Measurements from ENCODE around the gene HNRNPAB.

The HNRNPAB gene

DNA sequence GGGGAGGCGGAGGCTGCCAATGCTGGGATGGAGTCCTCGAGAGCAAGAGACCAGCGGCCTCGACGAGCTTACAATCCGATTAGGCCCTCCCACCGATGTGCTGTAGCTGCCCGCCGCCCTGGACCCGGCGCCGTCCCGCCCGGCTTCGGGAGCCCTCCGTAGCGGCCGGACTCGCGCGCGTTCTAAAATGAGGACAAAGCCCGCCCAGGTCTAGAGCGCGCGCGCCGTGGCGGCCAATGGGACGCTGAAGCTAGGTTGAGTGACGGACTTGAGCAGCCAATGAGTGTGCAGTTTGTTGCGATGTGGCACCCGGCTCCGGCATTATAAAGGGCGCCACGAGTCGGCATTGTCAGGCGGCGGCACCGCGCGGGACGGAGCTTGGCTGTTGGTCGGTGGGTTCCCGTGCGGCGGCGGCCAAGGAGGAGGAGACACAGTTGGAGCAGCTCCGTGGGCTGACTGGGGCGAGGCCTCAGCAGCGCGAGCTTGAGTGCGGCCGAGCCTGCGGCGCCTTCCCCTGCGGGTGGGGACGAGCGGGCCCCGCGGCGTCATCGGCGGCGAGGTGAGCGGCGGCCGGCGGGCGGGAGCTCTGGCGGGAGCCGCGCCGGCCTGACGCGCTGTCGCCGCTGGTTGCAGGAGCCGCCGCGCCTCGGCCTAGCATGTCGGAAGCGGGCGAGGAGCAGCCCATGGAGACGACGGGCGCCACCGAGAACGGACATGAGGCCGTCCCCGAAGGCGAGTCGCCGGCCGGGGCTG, at the start of gene HNRNPAB:
TSS of gene HNRNPAB (plus strand) at position 352 of the 753 bp plus-strand sequence. CDS start at position 657, 305 bp downstream.
- H3K4me1 ChIP-seq (ENCODE audit: control insufficient read depth, insufficient read depth, low read length) = peaks cover 5% of the 10 kb centered on the region

DNA sequence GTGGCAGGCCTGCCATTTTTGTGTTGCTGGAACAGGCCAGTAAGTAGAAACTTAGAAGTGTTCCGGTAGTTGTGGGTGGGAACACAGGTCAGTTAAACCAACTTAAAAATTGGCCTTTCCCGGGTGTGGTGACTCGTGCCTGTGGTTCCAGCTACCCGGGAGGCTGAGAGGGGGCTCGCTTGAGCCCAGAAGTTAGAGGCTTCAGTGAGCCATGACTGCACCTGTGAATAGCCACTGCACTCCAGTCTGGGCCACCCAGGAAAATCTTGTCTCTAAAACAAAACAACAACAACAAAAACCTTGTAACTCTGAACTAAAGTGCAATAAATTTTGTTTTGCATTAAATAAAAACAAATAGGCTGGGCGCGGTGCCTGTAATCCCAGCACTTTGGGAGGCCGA, 49.3 kb upstream of the HNRNPAB start:
- Histone ChIP-seq H3K4me3 (ENCODE audit: low read depth, low read length) (no peak overlapping the region), H3K9me3 (ENCODE audit: control insufficient read depth, insufficient read depth, low read length) (no peaks in the 10 kb centered on the region), H3K36me3 (ENCODE audit: control insufficient read depth, insufficient read depth, low read length) (peaks cover 11% of the 10 kb centered on the region), H3K4me1 (ENCODE audit: control insufficient read depth, insufficient read depth, low read length) (no peaks in the 10 kb centered on the region), H3K9ac (ENCODE audit: low read depth, low read length) (no peak overlapping the region), H3K27me3 (ENCODE audit: control insufficient read depth, insufficient read depth, low read length) (no peaks in the 10 kb centered on the region)

More for the DNA sequence above, at the start of gene HNRNPAB:
- Histone ChIP-seq H3K36me3 (ENCODE audit: control insufficient read depth, insufficient read depth, low read length) (peaks cover 34% of the 10 kb centered on the region), H3K4me3 (ENCODE audit: low read depth, low read length) (peak within 1 kb of the TSS; percentile 76), H3K9me3 (ENCODE audit: control insufficient read depth, insufficient read depth, low read length) (no peaks in the 10 kb centered on the region), H3K9ac (ENCODE audit: low read depth, low read length) (peak within 1 kb of the TSS; percentile 91), H3K27me3 (ENCODE audit: control insufficient read depth, insufficient read depth, low read length) (peaks cover 9% of the 10 kb centered on the region)

DNA sequence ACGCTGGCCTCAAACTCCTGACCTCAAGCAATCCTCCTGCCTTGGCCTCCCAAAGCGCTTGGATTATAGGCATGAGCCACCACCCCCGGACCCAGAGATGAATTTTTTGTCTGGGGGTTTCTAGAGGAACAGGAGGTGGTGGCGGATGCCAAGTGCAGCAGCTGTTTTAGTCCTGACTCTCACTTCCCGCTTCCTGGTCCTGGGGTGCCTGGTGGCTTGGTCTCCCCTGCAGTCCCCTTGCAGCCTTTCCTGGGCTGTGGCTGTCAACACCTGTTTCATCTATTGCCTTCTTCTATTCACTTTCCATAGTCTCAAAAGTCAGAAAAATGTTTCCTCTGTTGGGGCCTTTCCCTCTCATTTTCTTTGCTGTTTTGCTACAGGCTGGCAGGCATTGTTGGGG, 44.2 kb upstream of the HNRNPAB start:
- Histone ChIP-seq H3K9me3 (ENCODE audit: control insufficient read depth, insufficient read depth, low read length) (no peaks in the 10 kb centered on the region), H3K4me1 (ENCODE audit: control insufficient read depth, insufficient read depth, low read length) (peaks cover 4% of the 10 kb centered on the region), H3K36me3 (ENCODE audit: control insufficient read depth, insufficient read depth, low read length) (no peaks in the 10 kb centered on the region), H3K27me3 (ENCODE audit: control insufficient read depth, insufficient read depth, low read length) (peaks cover 2% of the 10 kb centered on the region), H3K9ac (ENCODE audit: low read depth, low read length) (no peak overlapping the region), H3K4me3 (ENCODE audit: low read depth, low read length) (no peak overlapping the region)

DNA sequence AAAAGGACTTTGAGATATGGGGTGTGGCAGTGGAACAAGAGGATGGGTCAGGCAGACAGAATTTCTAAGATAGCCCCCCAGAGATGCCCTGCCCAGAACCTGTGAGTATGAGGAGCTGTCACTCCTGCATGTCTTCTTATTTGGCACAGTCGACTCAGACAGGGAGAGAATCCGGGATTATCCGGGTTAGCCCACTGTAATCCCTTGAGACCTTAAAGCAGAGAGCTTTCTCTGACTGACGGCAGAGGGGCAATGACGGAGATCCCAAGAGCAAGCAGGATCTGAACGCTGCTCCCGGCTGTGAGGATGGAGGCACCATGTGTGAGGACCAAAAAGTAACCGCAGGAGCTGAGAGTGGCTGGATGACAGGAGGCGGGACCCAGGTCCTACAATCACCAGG, 41.9 kb upstream of the HNRNPAB start:
- Histone ChIP-seq H3K9ac (ENCODE audit: low read depth, low read length) (no peak overlapping the region), H3K36me3 (ENCODE audit: control insufficient read depth, insufficient read depth, low read length) (no peaks in the 10 kb centered on the region), H3K9me3 (ENCODE audit: control insufficient read depth, insufficient read depth, low read length) (no peaks in the 10 kb centered on the region), H3K4me3 (ENCODE audit: low read depth, low read length) (no peak overlapping the region), H3K27me3 (ENCODE audit: control insufficient read depth, insufficient read depth, low read length) (peaks cover 2% of the 10 kb centered on the region), H3K4me1 (ENCODE audit: control insufficient read depth, insufficient read depth, low read length) (peaks cover 4% of the 10 kb centered on the region)

DNA sequence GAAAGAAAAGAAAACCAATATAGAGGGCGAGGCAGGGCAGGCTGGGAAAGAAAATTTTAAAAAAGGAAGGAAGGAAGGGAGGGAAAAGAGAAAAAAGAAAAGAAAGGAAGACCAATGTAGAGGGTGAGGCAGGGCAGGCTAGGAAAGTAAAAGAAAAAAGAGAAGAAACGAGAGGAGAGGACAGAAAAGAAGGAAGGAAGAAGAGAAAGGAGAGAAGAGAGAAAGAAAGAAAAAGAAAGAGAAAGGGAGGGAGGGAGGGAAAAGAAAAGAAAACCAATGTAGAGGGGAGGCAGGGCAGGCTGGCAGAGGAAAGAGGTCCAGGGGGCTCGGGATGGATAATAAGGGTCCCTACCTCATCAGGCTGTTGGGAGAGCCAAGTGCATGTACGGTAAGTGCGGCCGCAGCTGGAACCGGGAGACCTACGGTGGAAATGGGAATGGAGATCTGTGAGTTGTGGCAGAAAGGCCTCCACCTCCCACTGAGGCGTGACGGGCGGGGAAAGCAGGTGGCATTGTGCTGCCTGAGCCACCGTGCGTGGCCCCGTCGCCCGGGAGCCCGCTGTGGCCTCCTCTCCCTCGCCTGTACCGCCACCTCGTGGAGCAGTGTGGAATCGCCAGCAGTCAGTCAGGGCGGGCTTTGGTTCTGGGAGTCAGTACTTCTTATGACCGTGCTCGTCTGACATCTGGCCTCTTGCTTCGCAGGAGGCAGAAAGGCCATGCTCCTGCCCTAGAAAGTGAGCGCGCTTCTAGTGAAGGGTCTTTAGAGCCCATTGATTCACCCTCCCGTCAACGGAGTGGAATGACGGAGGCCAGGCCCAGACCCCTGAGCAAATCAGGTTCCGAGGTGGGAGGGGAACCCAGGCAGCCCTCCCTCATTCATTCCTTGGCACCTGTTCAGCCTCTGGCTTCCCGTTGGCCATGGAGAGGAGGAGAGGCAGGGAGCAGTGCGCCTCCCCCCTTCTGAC, 40.3 kb upstream of the HNRNPAB start:
- no peak overlapping the region for H3K9ac ChIP-seq (ENCODE audit: low read depth, low read length)

DNA sequence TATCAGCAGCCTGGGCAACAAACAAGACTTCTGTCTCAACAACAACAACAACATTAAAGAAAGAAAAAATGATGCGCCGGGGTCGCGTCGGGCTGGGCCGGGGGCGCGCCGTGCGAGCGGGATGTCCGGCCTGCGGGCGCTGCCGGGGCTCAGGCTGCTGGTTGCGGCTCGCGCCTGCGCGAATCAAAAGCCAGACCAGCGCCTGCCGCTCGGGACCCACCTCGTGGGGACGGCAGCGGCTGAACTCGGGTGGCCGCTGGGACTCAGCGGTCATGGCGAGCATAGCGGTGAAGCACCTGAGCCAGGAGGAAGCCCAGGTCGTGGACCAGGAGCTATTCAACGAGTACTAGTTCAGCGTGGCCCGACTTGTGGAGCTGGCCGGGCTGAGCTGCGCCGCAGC, 38.8 kb upstream of the HNRNPAB start:
- peaks cover 2% of the 10 kb centered on the region for H3K27me3 ChIP-seq (ENCODE audit: control insufficient read depth, insufficient read depth, low read length)
- H3K4me3 ChIP-seq (ENCODE audit: low read depth, low read length) = no peak overlapping the region
- peaks cover 4% of the 10 kb centered on the region for H3K4me1 ChIP-seq (ENCODE audit: control insufficient read depth, insufficient read depth, low read length)
- no peaks in the 10 kb centered on the region for H3K36me3 ChIP-seq (ENCODE audit: control insufficient read depth, insufficient read depth, low read length)
- no peak overlapping the region for H3K9ac ChIP-seq (ENCODE audit: low read depth, low read length)
- no peaks in the 10 kb centered on the region for H3K9me3 ChIP-seq (ENCODE audit: control insufficient read depth, insufficient read depth, low read length)

More for the DNA sequence above, 40.3 kb upstream of the HNRNPAB start:
- Histone ChIP-seq H3K27me3 (ENCODE audit: control insufficient read depth, insufficient read depth, low read length) (peaks cover 2% of the 10 kb centered on the region), H3K4me1 (ENCODE audit: control insufficient read depth, insufficient read depth, low read length) (peaks cover 4% of the 10 kb centered on the region), H3K4me3 (ENCODE audit: low read depth, low read length) (peak overlapping the region; percentile 56), H3K9me3 (ENCODE audit: control insufficient read depth, insufficient read depth, low read length) (no peaks in the 10 kb centered on the region), H3K36me3 (ENCODE audit: control insufficient read depth, insufficient read depth, low read length) (no peaks in the 10 kb centered on the region)

DNA sequence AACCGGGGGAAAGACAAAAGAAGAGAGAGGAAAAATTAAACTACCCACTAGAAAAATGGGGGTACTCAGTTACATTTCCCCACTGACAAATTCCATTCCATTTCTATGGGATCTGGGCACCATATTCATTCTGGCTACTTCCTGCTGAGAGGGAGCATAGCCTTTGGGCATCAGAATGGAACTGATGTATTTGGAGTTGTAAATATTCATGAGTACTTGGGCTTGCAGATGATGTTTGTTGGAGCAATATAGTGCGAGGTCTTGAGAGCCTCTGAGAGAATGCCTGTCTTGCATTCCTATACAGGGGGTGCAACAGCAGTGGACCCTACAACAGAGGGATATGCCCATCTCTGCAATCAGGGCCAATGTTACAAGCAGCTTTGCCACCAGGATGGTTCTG, 33.9 kb upstream of the HNRNPAB start:
- H3K9ac ChIP-seq (ENCODE audit: low read depth, low read length) = no peak overlapping the region
- H3K36me3 ChIP-seq (ENCODE audit: control insufficient read depth, insufficient read depth, low read length) = no peaks in the 10 kb centered on the region
- H3K4me1 ChIP-seq (ENCODE audit: control insufficient read depth, insufficient read depth, low read length) = no peaks in the 10 kb centered on the region
- H3K27me3 ChIP-seq (ENCODE audit: control insufficient read depth, insufficient read depth, low read length) = no peaks in the 10 kb centered on the region
- H3K4me3 ChIP-seq (ENCODE audit: low read depth, low read length) = no peak overlapping the region
- H3K9me3 ChIP-seq (ENCODE audit: control insufficient read depth, insufficient read depth, low read length) = no peaks in the 10 kb centered on the region

DNA sequence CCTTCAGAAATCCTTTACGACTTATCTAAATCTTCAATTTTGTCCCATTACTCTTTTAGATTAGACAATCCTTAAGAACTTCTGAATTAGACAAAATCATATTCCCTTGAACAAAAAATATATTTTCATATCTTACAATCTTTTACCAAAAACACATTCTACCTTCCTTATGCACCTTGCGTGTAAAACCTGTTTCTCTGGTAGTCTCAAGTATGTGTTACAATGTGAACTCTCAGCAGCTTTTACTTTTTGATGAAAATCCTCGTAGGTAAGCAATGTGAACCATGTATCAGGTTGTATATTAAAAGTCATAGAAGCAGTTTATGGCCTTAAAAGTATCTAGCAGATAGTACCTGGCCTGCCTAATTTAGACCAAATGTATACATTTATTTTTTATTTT, 29.9 kb upstream of the HNRNPAB start:
- no peak overlapping the region for H3K9ac ChIP-seq (ENCODE audit: low read depth, low read length)
- H3K9me3 ChIP-seq (ENCODE audit: control insufficient read depth, insufficient read depth, low read length) = no peaks in the 10 kb centered on the region
- H3K4me3 ChIP-seq (ENCODE audit: low read depth, low read length) = no peak overlapping the region
- no peaks in the 10 kb centered on the region for H3K36me3 ChIP-seq (ENCODE audit: control insufficient read depth, insufficient read depth, low read length)
- H3K27me3 ChIP-seq (ENCODE audit: control insufficient read depth, insufficient read depth, low read length) = no peaks in the 10 kb centered on the region
- H3K4me1 ChIP-seq (ENCODE audit: control insufficient read depth, insufficient read depth, low read length) = peaks cover 6% of the 10 kb centered on the region

DNA sequence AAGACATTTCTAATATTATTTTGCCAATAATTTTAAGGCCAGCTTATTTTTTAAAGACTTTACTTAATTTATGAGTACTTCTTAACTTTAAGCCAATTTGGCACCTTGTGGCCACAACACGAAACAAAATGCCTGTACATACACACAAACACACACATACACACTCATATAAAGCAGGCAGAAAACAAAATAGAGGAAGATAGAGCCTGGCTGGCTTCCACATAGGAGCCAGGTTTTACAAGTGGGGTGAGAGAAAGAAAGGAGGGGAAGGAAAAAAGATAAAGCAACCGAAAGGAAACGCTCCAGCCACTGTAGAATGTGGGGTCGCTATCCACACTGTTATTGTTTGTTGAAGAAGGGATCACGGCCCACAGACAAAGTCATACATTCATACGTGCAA, 27.5 kb upstream of the HNRNPAB start:
- Histone ChIP-seq H3K27me3 (ENCODE audit: control insufficient read depth, insufficient read depth, low read length) (no peaks in the 10 kb centered on the region), H3K9me3 (ENCODE audit: control insufficient read depth, insufficient read depth, low read length) (no peaks in the 10 kb centered on the region), H3K9ac (ENCODE audit: low read depth, low read length) (no peak overlapping the region), H3K36me3 (ENCODE audit: control insufficient read depth, insufficient read depth, low read length) (no peaks in the 10 kb centered on the region), H3K4me1 (ENCODE audit: control insufficient read depth, insufficient read depth, low read length) (peaks cover 13% of the 10 kb centered on the region), H3K4me3 (ENCODE audit: low read depth, low read length) (no peak overlapping the region)

DNA sequence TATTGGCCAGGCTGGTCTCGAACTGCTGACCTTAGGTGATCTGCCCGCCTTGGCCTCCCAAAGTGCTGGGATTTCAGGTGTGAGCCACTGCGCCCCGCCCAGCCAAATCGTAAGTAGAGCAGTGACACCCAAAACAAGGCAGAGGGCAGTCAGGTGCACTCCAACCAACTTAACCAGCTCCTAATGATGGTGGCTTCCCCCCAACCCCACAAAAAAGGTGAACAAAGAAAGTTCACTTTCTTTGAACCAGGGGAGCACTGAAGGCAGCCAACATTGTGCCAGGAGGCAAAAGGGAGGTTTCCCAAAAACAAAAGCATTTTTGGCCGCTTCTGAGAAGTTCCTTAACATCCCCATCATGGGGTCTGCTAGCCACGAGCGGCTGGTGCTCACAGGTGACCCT, 26.8 kb upstream of the HNRNPAB start:
- H3K4me1 ChIP-seq (ENCODE audit: control insufficient read depth, insufficient read depth, low read length) = peaks cover 13% of the 10 kb centered on the region
- H3K27me3 ChIP-seq (ENCODE audit: control insufficient read depth, insufficient read depth, low read length) = no peaks in the 10 kb centered on the region
- no peak overlapping the region for H3K9ac ChIP-seq (ENCODE audit: low read depth, low read length)
- no peaks in the 10 kb centered on the region for H3K36me3 ChIP-seq (ENCODE audit: control insufficient read depth, insufficient read depth, low read length)
- H3K4me3 ChIP-seq (ENCODE audit: low read depth, low read length) = no peak overlapping the region
- H3K9me3 ChIP-seq (ENCODE audit: control insufficient read depth, insufficient read depth, low read length) = no peaks in the 10 kb centered on the region

DNA sequence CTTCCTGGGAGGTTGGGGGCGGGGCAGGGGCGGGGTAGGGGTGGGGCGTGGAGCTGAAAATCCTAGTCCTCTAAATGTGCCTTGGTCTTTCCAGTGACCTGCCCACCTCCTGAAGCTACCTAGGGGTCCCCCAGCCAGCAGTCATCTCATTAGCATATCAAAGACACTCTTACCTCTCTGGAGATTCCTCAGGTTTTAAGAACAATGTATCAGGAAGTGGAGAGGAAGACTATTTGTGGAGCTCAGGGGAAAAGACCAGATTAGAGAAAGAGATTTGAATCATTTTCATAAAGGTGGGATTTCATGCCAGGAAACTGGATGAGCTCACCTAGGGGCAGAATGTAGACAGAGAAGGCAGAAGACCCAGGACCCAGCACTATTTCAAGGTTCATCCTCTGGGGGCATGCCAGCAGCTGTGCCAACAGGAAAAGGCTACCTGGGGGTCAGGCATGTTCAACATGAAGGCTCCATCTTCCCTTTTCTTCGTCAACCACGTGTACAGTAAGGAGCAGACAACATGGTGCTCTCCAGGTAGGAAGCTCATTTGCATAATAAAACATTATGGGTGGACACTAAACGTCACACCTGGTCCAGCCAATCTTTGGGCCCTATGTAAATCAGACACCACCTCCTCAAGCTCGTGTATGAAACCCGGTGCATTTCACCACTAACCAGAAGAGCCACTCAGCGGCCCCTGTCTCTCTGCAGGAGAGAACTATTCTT, 24.0 kb upstream of the HNRNPAB start:
- Histone ChIP-seq H3K4me3 (ENCODE audit: low read depth, low read length) (peak overlapping the region; percentile 59), H3K9ac (ENCODE audit: low read depth, low read length) (peak overlapping the region; percentile 66), H3K36me3 (ENCODE audit: control insufficient read depth, insufficient read depth, low read length) (no peaks in the 10 kb centered on the region)

More for the DNA sequence above, 24.0 kb upstream of the HNRNPAB start:
- peaks cover 13% of the 10 kb centered on the region for H3K4me1 ChIP-seq (ENCODE audit: control insufficient read depth, insufficient read depth, low read length)
- H3K27me3 ChIP-seq (ENCODE audit: control insufficient read depth, insufficient read depth, low read length) = no peaks in the 10 kb centered on the region
- no peaks in the 10 kb centered on the region for H3K9me3 ChIP-seq (ENCODE audit: control insufficient read depth, insufficient read depth, low read length)

All from iPS-15b (cell line).